Mesenchymal stem cell (in vitro differentiated cells and primary cell): ENCODE results near the gene TLR8.

Experiments used
- DNase-seq: peaks from one replicate; pipeline ENCODE4 v3.0.0-alpha.2; 2013
- H2AFZ ChIP-seq: one replicate; pipeline ENCODE4 v1.6.1; 2013; ENCODE audit warnings: low read depth, mild to moderate bottlenecking, control low read depth, inconsistent platforms, low read length, moderate library complexity
- H2AK5ac ChIP-seq: 2 replicates; pipeline ENCODE4 v1.6.1; 2013; ENCODE audit warnings: low read length, moderate library complexity, mild to moderate bottlenecking, inconsistent platforms; ENCODE audit not compliant: severe bottlenecking
- H2BK120ac ChIP-seq: one replicate; pipeline ENCODE4 v1.6.1; 2013; ENCODE audit warnings: low read depth, mild to moderate bottlenecking, inconsistent platforms, low read length, moderate library complexity
- H2BK12ac ChIP-seq, 2 experiments: one replicate each; pipeline ENCODE4 v1.6.1; 2013; ENCODE audit warnings: inconsistent platforms in 2 of 2, low read length in 2 of 2, mild to moderate bottlenecking in 2 of 2, moderate library complexity in 2 of 2, control low read depth in 1 of 2
- H2BK15ac ChIP-seq: one replicate; pipeline ENCODE4 v1.6.1; 2013; ENCODE audit warnings: mild to moderate bottlenecking, low read depth, inconsistent platforms; ENCODE audit not compliant: poor library complexity, severe bottlenecking
- H2BK5ac ChIP-seq: 2 replicates; pipeline ENCODE4 v1.6.1; 2013; ENCODE audit warnings: low read depth, mild to moderate bottlenecking, low read length, control low read depth, inconsistent platforms; ENCODE audit not compliant: poor library complexity, severe bottlenecking
- H3K14ac ChIP-seq, 2 experiments: one replicate each; pipeline ENCODE4 v1.6.1; 2013; ENCODE audit warnings: inconsistent platforms in 2 of 2, low read length in 2 of 2, control low read depth in 1 of 2, mild to moderate bottlenecking in 1 of 2, moderate library complexity in 1 of 2
- H3K18ac ChIP-seq, 2 experiments: one replicate each; pipeline ENCODE4 v1.6.1; 2013; ENCODE audit warnings: inconsistent platforms in 2 of 2, low read length in 2 of 2, control low read depth in 1 of 2, low read depth in 1 of 2, mild to moderate bottlenecking in 1 of 2
- H3K23ac ChIP-seq, 2 experiments: one replicate each; pipeline ENCODE4 v1.6.1; 2013; ENCODE audit warnings: inconsistent platforms in 2 of 2, low read length in 2 of 2, mild to moderate bottlenecking in 2 of 2, moderate library complexity in 2 of 2, control low read depth in 1 of 2
- H3K27ac ChIP-seq: 2 replicates; pipeline ENCODE4 v1.5.1; 2013; ENCODE audit warnings: mild to moderate bottlenecking, moderate library complexity, low read length, control low read depth, inconsistent platforms; ENCODE audit not compliant: poor library complexity, severe bottlenecking
- H3K27me3 ChIP-seq, 2 experiments: 2 replicates each; pipeline versions ENCODE4 v1.6.1 to v1.7.0; 2013; ENCODE audit warnings: low read length in 2 of 2, mild to moderate bottlenecking in 2 of 2, moderate library complexity in 2 of 2, control low read depth in 1 of 2, inconsistent platforms in 1 of 2; ENCODE audit not compliant: control insufficient read depth in 1 of 2, insufficient read depth in 1 of 2
- H3K36me3 ChIP-seq, 2 experiments: 2 replicates each; pipeline versions ENCODE4 v1.6.1 to v1.7.0; 2013; ENCODE audit warnings: low read length in 2 of 2, control low read depth in 1 of 2, inconsistent platforms in 1 of 2, low read depth in 1 of 2, mild to moderate bottlenecking in 1 of 2; ENCODE audit not compliant: insufficient read depth in 2 of 2, control insufficient read depth in 1 of 2
- H3K4ac ChIP-seq, 2 experiments: one replicate each; pipeline ENCODE4 v1.6.1; 2013; ENCODE audit warnings: inconsistent platforms in 2 of 2, low read length in 2 of 2, mild to moderate bottlenecking in 2 of 2, moderate library complexity in 2 of 2, control low read depth in 1 of 2, low read depth in 1 of 2
- H3K4me1 ChIP-seq: 2 replicates; pipeline ENCODE4 v1.6.1; 2013; ENCODE audit warnings: low read depth, low read length, control low read depth; ENCODE audit not compliant: control insufficient read depth, insufficient read depth
- H3K4me2 ChIP-seq: 2 replicates; pipeline ENCODE4 v1.6.1; 2013; ENCODE audit warnings: low read length, mild to moderate bottlenecking, inconsistent platforms; ENCODE audit not compliant: poor library complexity, severe bottlenecking
- H3K4me3 ChIP-seq, 2 experiments: 2 replicates each; pipeline versions ENCODE4 v1.5.1 to v1.7.0; 2013; ENCODE audit warnings: low read length in 2 of 2, mild to moderate bottlenecking in 2 of 2, control low read depth in 1 of 2, low read depth in 1 of 2; ENCODE audit not compliant: insufficient read depth in 1 of 2
- H3K79me1 ChIP-seq: replicated peaks from 2 replicates; pipeline ENCODE4 v1.6.1; 2013; ENCODE audit warnings: mild to moderate bottlenecking, control low read depth, low read length, inconsistent platforms; ENCODE audit not compliant: poor library complexity, severe bottlenecking
- H3K9ac ChIP-seq: 2 replicates; pipeline ENCODE4 v1.7.0; 2013; ENCODE audit warnings: mild to moderate bottlenecking, low read length, moderate library complexity
- H3K9me3 ChIP-seq: 2 replicates; pipeline ENCODE4 v1.7.0; 2013; ENCODE audit warnings: mild to moderate bottlenecking, low read length; ENCODE audit not compliant: control insufficient read depth
- H4K8ac ChIP-seq: one replicate; pipeline ENCODE4 v1.6.1; 2013; ENCODE audit warnings: inconsistent platforms, mild to moderate bottlenecking, low read length, moderate library complexity
- H4K91ac ChIP-seq: one replicate; pipeline ENCODE4 v1.6.1; 2013; ENCODE audit warnings: mild to moderate bottlenecking, low read length, inconsistent platforms
- WGBS: methylation state at CpG from one replicate; pipeline ENCODE4 v1.1.7; 2013; ENCODE audit warnings: mixed read lengths; 5-methylcytosine and 5-hydroxymethylcytosine counted together

TLR8 gene

GRCh38 chrX:12966151-12966550, 59.7 kb downstream of the TLR8 start:
- Histone ChIP-seq H4K8ac (no peak overlapping the region), H4K91ac (no peak overlapping the region), H2BK5ac (no peak overlapping the region), H2AK5ac (no peak overlapping the region), H3K36me3 (no peaks in the 10 kb centered on the region), H3K79me1 (no peaks in the 10 kb centered on the region), H3K27me3 (no peaks in the 10 kb centered on the region), H3K4me3 (no peak overlapping the region), H2BK12ac (no peak overlapping the region), H2BK15ac (no peak overlapping the region), H3K9me3 (no peaks in the 10 kb centered on the region), H2BK120ac (no peak overlapping the region), H3K14ac (no peak overlapping the region), H3K18ac (no peak overlapping the region), H3K23ac (no peak overlapping the region), H3K27ac (no peak overlapping the region), H3K4me1 (no peaks in the 10 kb centered on the region), H3K4me2 (no peak overlapping the region), H2AFZ (no peak overlapping the region), H3K4ac (no peak overlapping the region), H3K9ac (no peak overlapping the region)
- DNase-seq: no peak
- no CpG with 5 or more reads among the region's 1 CpG for WGBS

GRCh38 chrX:12967711-12968465, 61.5 kb downstream of the TLR8 start:
- no peak overlapping the region for H2BK12ac ChIP-seq
- H3K18ac ChIP-seq: peak overlapping the region in 1 of 2 experiments; percentile 8
- H3K4me1 ChIP-seq: no peaks in the 10 kb centered on the region
- no peak overlapping the region for H2AFZ ChIP-seq
- H3K36me3 ChIP-seq: no peaks in the 10 kb centered on the region
- H4K8ac ChIP-seq: no peak overlapping the region
- no peak for DNase-seq
- H2BK15ac ChIP-seq: peak overlapping the region; percentile 44
- no peak overlapping the region for H3K4ac ChIP-seq
- no peak overlapping the region for H2AK5ac ChIP-seq
- no peak overlapping the region for H3K27ac ChIP-seq
- no peak overlapping the region for H3K4me2 ChIP-seq
- no peaks in the 10 kb centered on the region for H3K9me3 ChIP-seq
- H2BK120ac ChIP-seq: no peak overlapping the region
- H2BK5ac ChIP-seq: no peak overlapping the region
- 88% methylated on average over 15 of the region's 15 CpGs for WGBS
- no peak overlapping the region for H3K14ac ChIP-seq
- no peak overlapping the region for H4K91ac ChIP-seq
- no peaks in the 10 kb centered on the region for H3K27me3 ChIP-seq
- no peak overlapping the region for H3K4me3 ChIP-seq
- peaks cover 2% of the 10 kb centered on the region for H3K79me1 ChIP-seq
- no peak overlapping the region for H3K23ac ChIP-seq
- H3K9ac ChIP-seq: no peak overlapping the region

DNA sequence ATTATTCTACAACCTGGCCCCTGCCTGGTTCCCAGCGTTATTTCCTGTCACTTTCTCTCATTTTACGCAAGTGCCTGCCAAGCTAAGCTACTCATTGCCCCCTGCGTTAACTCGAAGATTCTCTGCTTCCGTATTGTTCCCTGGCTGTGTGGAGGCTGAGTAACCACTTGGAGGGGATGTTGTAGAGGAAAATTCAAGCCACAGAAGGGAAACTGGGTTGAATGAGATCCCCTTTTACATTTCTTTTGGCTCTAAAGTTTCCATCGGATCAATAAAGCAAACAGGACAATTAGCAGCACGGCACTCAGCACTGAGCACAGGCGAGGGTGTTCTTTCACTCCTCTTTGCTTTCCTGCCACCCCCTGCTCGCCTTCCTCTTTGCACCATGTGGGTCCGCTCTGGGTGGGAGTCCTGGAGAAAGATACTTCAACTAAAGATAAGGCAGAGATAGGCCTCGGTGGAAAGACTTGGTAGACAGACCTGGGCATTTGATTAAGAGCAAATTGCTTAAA, 64.3 kb downstream of the TLR8 start:
- Histone ChIP-seq H2AK5ac (no peak overlapping the region), H3K4me2 (no peak overlapping the region), H4K91ac (peak overlapping the region; percentile 39), H3K14ac (no peak overlapping the region), H3K9me3 (no peaks in the 10 kb centered on the region), H2BK12ac (peak overlapping the region in 1 of 2 experiments; percentile 52), H4K8ac (peak overlapping the region; percentile 60), H3K4me1 (peaks cover 2% of the 10 kb centered on the region), H3K79me1 (peaks cover 5% of the 10 kb centered on the region), H3K27ac (no peak overlapping the region), H2AFZ (no peak overlapping the region), H3K9ac (peak overlapping the region; percentile 80), H3K18ac (peak overlapping the region in 1 of 2 experiments; percentile 83), H3K4ac (no peak overlapping the region), H2BK15ac (no peak overlapping the region), H3K27me3 (no peaks in the 10 kb centered on the region), H3K23ac (no peak overlapping the region), H3K36me3 (no peaks in the 10 kb centered on the region), H2BK5ac (no peak overlapping the region), H3K4me3 (peak overlapping the region in 1 of 2 experiments; percentile 45), H2BK120ac (no peak overlapping the region)
- DNase-seq: peak; percentile 72
- WGBS: 26% methylated on average over 8 of the region's 11 CpGs

- no peak overlapping the region for H2BK15ac ChIP-seq
- H4K91ac ChIP-seq: peak overlapping the region; percentile 80
- peak overlapping the region; percentile 54 to 78 for H3K18ac ChIP-seq
- H2BK120ac ChIP-seq: peak overlapping the region; percentile 15
- H3K4me3 ChIP-seq: peak overlapping the region in 1 of 2 experiments; percentile 45
- peak overlapping the region in 1 of 2 experiments; percentile 63 for H2BK12ac ChIP-seq
- no peak overlapping the region for H3K14ac ChIP-seq
- H3K27ac ChIP-seq: no peak overlapping the region
- H4K8ac ChIP-seq: peak overlapping the region; percentile 2
- no peak overlapping the region for H3K4me2 ChIP-seq
- H3K36me3 ChIP-seq: no peaks in the 10 kb centered on the region
- no peaks in the 10 kb centered on the region for H3K9me3 ChIP-seq
- no peak overlapping the region for H3K4ac ChIP-seq
- H3K79me1 ChIP-seq: peaks cover 5% of the 10 kb centered on the region
- no peak overlapping the region for H2BK5ac ChIP-seq
- H3K4me1 ChIP-seq: peaks cover 2% of the 10 kb centered on the region
- WGBS: 91% methylated on average over 8 of the region's 12 CpGs
- peak overlapping the region; percentile 80 for H3K9ac ChIP-seq
- no peak for DNase-seq
- H2AFZ ChIP-seq: no peak overlapping the region
- H3K27me3 ChIP-seq: no peaks in the 10 kb centered on the region
- peak overlapping the region; percentile 88 for H2AK5ac ChIP-seq
- no peak overlapping the region for H3K23ac ChIP-seq
Observed at GRCh38 chrX:12971282-12972003, 65.0 kb downstream of the TLR8 start.
